H1 (cell line): ENCODE measurements around the gene MARCHF2. TPM values are rescaled to one million over a fixed set of nuclear protein-coding genes. Genes with fewer than 3 reads are reported as not detected.

Experiments used
- BACH1 ChIP-seq: IDR thresholded peaks from 2 replicates; pipeline ENCODE4 v1.6.1; 2012; ENCODE audit warnings: low read length, improper control_type of control experiment
- BCL11A ChIP-seq, 2 experiments: IDR thresholded peaks; one replicate each; pipeline ENCODE4 v1.6.1; 2011; ENCODE audit warnings: low read depth in 2 of 2, low read length in 2 of 2, mild to moderate bottlenecking in 2 of 2
- CHD7 ChIP-seq: fragments of 300-600 bp; sonication (generic); IDR thresholded peaks from 2 replicates; pipeline ENCODE4 v1.7.1; 2012; ENCODE audit warnings: low read length, moderate library complexity, mild to moderate bottlenecking, inconsistent platforms; ENCODE audit not compliant: insufficient replicate concordance
- EP300 ChIP-seq, 2 experiments: IDR thresholded peaks; 1 replicate in 1 of 2; 2 replicates in 1 of 2; pipeline ENCODE4 v1.6.1; 2011 to 2012; ENCODE audit warnings: low read depth in 2 of 2, low read length in 2 of 2, mild to moderate bottlenecking in 2 of 2, borderline replicate concordance in 1 of 2, inconsistent platforms in 1 of 2, moderate library complexity in 1 of 2
- POLR2AphosphoS5 ChIP-seq: IDR thresholded peaks from 2 replicates; pipeline ENCODE4 v1.6.1; 2011; ENCODE audit warnings: low read depth, low read length
- SAP30 ChIP-seq: fragments of 300-600 bp; sonication (generic); IDR thresholded peaks from 2 replicates; pipeline ENCODE4 v1.7.1; 2012; ENCODE audit warnings: low read length, moderate library complexity, mild to moderate bottlenecking, inconsistent platforms; ENCODE audit not compliant: insufficient read depth, insufficient replicate concordance
- SIN3A ChIP-seq, 2 experiments: IDR thresholded peaks in 1 of 2; conservative IDR thresholded peaks in 1 of 2; 2 replicates each; pipeline ENCODE4 v1.6.1; 2011 to 2012; ENCODE audit warnings: low read length in 2 of 2, improper control_type of control experiment in 1 of 2, low read depth in 1 of 2, mild to moderate bottlenecking in 1 of 2
- ZNF274 ChIP-seq: IDR thresholded peaks from 2 replicates; pipeline ENCODE4 v1.7.0; 2012; ENCODE audit warnings: low read length, borderline replicate concordance; ENCODE audit errors: extremely low read depth
- polyA plus RNA-seq, 7 experiments: library from polyadenylated mRNA; depleted of rRNA in 3 of 7; stranded (reverse) in 5 of 7; unstranded in 2 of 7; fragments of >200 nt in 5 of 7; fragments of 200-250 nt in 2 of 7; gene quantifications; 1 replicate in 5 of 7; 2 replicates in 1 of 7; 4 replicates in 1 of 7; pipeline versions ENCODE4 v1.2.1 to v1.2.3, GENCODE V29; 2011 to 2013; ENCODE audit warnings: missing spikeins in 2 of 7, mixed read lengths in 2 of 7
- total RNA-seq: library from RNA; stranded (reverse); fragmentation: NEBNext Ultra II Directional; extraction: Animal tissue kit (Norgen Biotek cat#: 25700); gene quantifications from 2 replicates; pipeline ENCODE4 v1.2.1, GENCODE V29; 2021

Gene MARCHF2
- total and polyA plus RNA-seq, 2 of the 8 experiments (the other 6 are each of a cell fraction or from before 2014, with no cell fraction given), result 18.5 to 46.2 TPM

- TF ChIP-seq CHD7 (no peak), SAP30 (no peak), POLR2AphosphoS5 (peak; percentile 36; the same call in 1 of the 2 replicates), ZNF274 (no peak), SIN3A (conservative IDR thresholded peaks at IDR 0.05 in 1 of 2, IDR thresholded peaks at IDR 0.05 in 1 of 2; ENCODE audit: low read depth in 1 of 2, low read length in 2 of 2) (no peak), BCL11A (IDR thresholded peaks at IDR 0.05; ENCODE audit: low read depth in 2 of 2, low read length in 2 of 2) (no peak), EP300 (IDR thresholded peaks at IDR 0.05; ENCODE audit: borderline replicate concordance in 1 of 2, low read depth in 2 of 2, low read length in 2 of 2) (no peak), BACH1 (no peak)
Observed at GRCh38 chr19:8363803-8364771, 49.0 kb upstream of the MARCHF2 start, which contains the start of gene ANGPTL4 (continued).
